PFSK-1 (cell line): ENCODE results near the gene IER5.

ENCODE experiments used
- FOXP2 ChIP-seq: optimal IDR thresholded peaks from 2 replicates; pipeline ENCODE3; 2011; ENCODE audit warnings: borderline replicate concordance, control low read depth, inconsistent platforms; ENCODE audit not compliant: insufficient read depth; ENCODE audit errors: extremely low read length, extremely low read depth
- TAF1 ChIP-seq: IDR thresholded peaks from 2 replicates; pipeline ENCODE4 v1.6.1; 2012; ENCODE audit warnings: low read length, control low read depth, borderline replicate concordance; ENCODE audit not compliant: insufficient read depth
- TF ChIP-seq, protein P1 (sequence below), 2 experiments: IDR thresholded peaks; 2 replicates each; pipeline versions ENCODE4 v1.6.1 to v1.8.0; 2011 to 2012; ENCODE audit warnings: low read depth in 2 of 2, low read length in 2 of 2, control low read depth in 1 of 2, inconsistent platforms in 1 of 2, mild to moderate bottlenecking in 1 of 2, moderate library complexity in 1 of 2; ENCODE audit not compliant: insufficient read depth in 1 of 2

DNA sequence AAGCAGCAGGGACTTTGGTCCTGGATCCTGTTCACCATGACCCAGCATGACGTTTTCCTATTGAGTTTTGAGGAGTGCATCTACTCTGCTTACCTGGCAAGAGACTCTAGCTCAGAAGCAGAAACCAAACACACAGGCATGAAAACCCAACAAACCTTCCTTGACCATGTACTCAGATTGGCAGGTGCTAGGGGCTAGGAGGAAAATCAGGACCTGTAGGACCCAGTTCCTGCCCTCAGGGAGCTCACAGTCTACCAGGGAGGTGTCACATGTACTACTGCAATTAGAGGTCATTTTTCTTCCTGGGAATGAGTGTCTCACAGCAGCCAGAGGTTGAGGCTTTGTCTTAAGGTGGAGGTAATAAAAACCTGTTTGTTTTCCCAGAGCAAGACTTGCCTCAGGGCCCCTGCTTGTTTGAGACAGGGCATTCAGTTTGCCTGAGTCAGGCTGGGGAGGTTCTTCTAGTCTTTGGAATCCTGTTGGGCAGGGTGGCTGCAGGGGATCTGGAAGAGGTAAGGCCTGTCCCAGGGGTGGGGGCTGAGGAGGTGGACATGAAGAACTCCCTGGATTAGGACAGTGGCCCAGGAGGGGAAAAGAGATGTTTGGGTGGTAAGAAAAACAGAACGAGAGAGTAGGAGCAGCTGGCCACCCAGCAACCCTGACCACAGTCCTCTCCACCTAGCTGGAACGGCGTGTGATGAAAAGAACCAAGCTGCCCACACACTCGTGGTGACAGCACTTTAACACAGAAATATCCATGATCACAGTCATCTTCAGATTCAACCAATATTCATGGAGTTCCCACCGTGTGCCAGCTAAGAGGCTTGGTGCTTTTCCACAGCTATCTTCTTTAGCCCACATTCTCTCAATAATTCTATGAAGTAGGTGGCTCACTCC lies 30.8 kb downstream of the IER5 start:
- TF ChIP-seq, protein P1, sequence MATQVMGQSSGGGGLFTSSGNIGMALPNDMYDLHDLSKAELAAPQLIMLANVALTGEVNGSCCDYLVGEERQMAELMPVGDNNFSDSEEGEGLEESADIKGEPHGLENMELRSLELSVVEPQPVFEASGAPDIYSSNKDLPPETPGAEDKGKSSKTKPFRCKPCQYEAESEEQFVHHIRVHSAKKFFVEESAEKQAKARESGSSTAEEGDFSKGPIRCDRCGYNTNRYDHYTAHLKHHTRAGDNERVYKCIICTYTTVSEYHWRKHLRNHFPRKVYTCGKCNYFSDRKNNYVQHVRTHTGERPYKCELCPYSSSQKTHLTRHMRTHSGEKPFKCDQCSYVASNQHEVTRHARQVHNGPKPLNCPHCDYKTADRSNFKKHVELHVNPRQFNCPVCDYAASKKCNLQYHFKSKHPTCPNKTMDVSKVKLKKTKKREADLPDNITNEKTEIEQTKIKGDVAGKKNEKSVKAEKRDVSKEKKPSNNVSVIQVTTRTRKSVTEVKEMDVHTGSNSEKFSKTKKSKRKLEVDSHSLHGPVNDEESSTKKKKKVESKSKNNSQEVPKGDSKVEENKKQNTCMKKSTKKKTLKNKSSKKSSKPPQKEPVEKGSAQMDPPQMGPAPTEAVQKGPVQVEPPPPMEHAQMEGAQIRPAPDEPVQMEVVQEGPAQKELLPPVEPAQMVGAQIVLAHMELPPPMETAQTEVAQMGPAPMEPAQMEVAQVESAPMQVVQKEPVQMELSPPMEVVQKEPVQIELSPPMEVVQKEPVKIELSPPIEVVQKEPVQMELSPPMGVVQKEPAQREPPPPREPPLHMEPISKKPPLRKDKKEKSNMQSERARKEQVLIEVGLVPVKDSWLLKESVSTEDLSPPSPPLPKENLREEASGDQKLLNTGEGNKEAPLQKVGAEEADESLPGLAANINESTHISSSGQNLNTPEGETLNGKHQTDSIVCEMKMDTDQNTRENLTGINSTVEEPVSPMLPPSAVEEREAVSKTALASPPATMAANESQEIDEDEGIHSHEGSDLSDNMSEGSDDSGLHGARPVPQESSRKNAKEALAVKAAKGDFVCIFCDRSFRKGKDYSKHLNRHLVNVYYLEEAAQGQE (IDR thresholded peaks at IDR 0.05; ENCODE audit: insufficient read depth in 1 of 2, low read depth in 2 of 2, low read length in 2 of 2) = no peak
- no peak for TF ChIP-seq FOXP2
- TF ChIP-seq TAF1 = no peak
